ENCODE measurements around the gene AGL. TPM values are rescaled to one million over a fixed set of nuclear protein-coding genes. Genes with fewer than 3 reads are reported as not detected.
A peak's percentile ranks its signal among the peaks of the same experiment; 100 is the strongest.

AGL gene
- 19.2 and 19.3 TPM in 2 replicates for total RNA-seq (2021; fragmentation: NEBNext Ultra II Directional; extraction: Animal tissue kit (Norgen Biotek cat#: 25700))
- polyA plus RNA-seq (2011; rRNA removed) = 2.0 and 2.7 TPM in 2 replicates
- 3.7 TPM for polyA plus RNA-seq (2011; cell fraction: cytosol; rRNA removed)
- polyA plus RNA-seq (2011; cell fraction: nucleus; rRNA removed) = 2.7 TPM
- polyA plus RNA-seq (2012, experiment 1 of 2) = 5.4 to 11.7 TPM (median 7.6 TPM) in 4 replicates
- 0.64 TPM for polyA plus RNA-seq (2012, experiment 2 of 2)
- polyA plus RNA-seq (2013, experiment 1 of 2) = 9.2 TPM
- 8.2 TPM for polyA plus RNA-seq (2013, experiment 2 of 2)
- polyA minus RNA-seq (2011; rRNA and poly(A)+ RNA removed) = 14.0 and 20.2 TPM in 2 replicates
- polyA minus RNA-seq (2011; cell fraction: cytosol; rRNA and poly(A)+ RNA removed) = 10.0 TPM
- 16.3 TPM for polyA minus RNA-seq (2011; cell fraction: nucleus; rRNA and poly(A)+ RNA removed)
- long read RNA-seq, experiment 1, full-length matches to known transcripts = 1 of 23 reads
- long read RNA-seq, experiment 1, partial matches to known transcripts = 19 of 23 reads
- long read RNA-seq, experiment 1, other reads (novel, unspliced or antisense) = 3 of 23 reads
- long read RNA-seq, experiment 2, partial matches to known transcripts = 4 of 5 reads
- long read RNA-seq, experiment 2, other reads (novel, unspliced or antisense) = 1 of 5 reads

- H3K56ac ChIP-seq (replicated peaks; ENCODE audit: insufficient read length, low read depth, low read length) = peak within 1 kb of the TSS; percentile 79
- H3K4me1 ChIP-seq (replicated peaks in 1 of 4; ENCODE audit: control insufficient read depth in 3 of 4, insufficient read depth in 4 of 4, low read length in 3 of 4) = peaks cover 3 to 6% (median 4%) of the 10 kb centered on the region in 4 experiments; a peak in 6 of 7 replicates
- no peak for FAIRE-seq
- H3K79me2 ChIP-seq (ENCODE audit: control insufficient read depth in 1 of 2, insufficient read depth in 2 of 2, low read length in 2 of 2) = no peaks in the 10 kb centered on the region
- peak within 1 kb of the TSS; percentile 8 for H3K14ac ChIP-seq (ENCODE audit: insufficient read length)
- no peak within 1 kb of the TSS for H3K23ac ChIP-seq (ENCODE audit: insufficient read length)
- H2BK15ac ChIP-seq (ENCODE audit: low read length) = peak within 1 kb of the TSS; percentile 82
- peak within 1 kb of the TSS; percentile 97 for H3K18ac ChIP-seq (ENCODE audit: extremely low read depth, low read length)
- H3K27me3 ChIP-seq (replicated peaks in 1 of 4; ENCODE audit: control insufficient read depth in 3 of 4, extremely low read depth in 1 of 4, insufficient read depth in 3 of 4, low read length in 3 of 4) = no peaks in the 10 kb centered on the region
- H2BK120ac ChIP-seq (replicated peaks; ENCODE audit: low read depth, low read length) = peak within 1 kb of the TSS; percentile 87
- peak within 1 kb of the TSS; percentile 69 to 81 for H3K4me2 ChIP-seq (ENCODE audit: insufficient read depth in 1 of 2, low read depth in 2 of 2, low read length in 2 of 2)
- no peaks in the 10 kb centered on the region for H4K20me1 ChIP-seq (replicated peaks in 1 of 2; ENCODE audit: control insufficient read depth in 1 of 2, insufficient read depth in 2 of 2, low read length in 2 of 2)
- H3K4me3 ChIP-seq (ENCODE audit: extremely low read depth in 1 of 4, insufficient read depth in 2 of 4, low read depth in 3 of 4, low read length in 4 of 4) = peak within 1 kb of the TSS; percentile 75 to 94 (median 84)
- peak within 1 kb of the TSS; percentile 76 for H3K4ac ChIP-seq (replicated peaks; ENCODE audit: insufficient read length, low read depth, low read length)
- H2AFZ ChIP-seq (ENCODE audit: low read length) = peak within 1 kb of the TSS; percentile 93
- H4K5ac ChIP-seq (ENCODE audit: insufficient read length, low read depth, low read length) = peak within 1 kb of the TSS; percentile 88
- peak within 1 kb of the TSS; percentile 63 to 95 (median 80) for H3K9ac ChIP-seq (replicated peaks in 1 of 4; ENCODE audit: extremely low read depth in 1 of 4, low read depth in 3 of 4, low read length in 3 of 4)
- peak; percentile 64 to 94 for DNase-seq (ENCODE audit: low read depth in 1 of 2, low spot score in 2 of 2)
- peak within 1 kb of the TSS; percentile 94 for H4K91ac ChIP-seq (replicated peaks; ENCODE audit: insufficient read length, low read length)
- peak within 1 kb of the TSS; percentile 54 for H2BK5ac ChIP-seq (ENCODE audit: low read depth, low read length)
- peak within 1 kb of the TSS; percentile 6; the same call in 1 of the 2 replicates for H2BK20ac ChIP-seq (ENCODE audit: low read length)
- H3K9me3 ChIP-seq (ENCODE audit: insufficient read depth in 2 of 2, low read depth in 1 of 2, low read length in 1 of 2) = no peaks in the 10 kb centered on the region
- H3K36me3 ChIP-seq (ENCODE audit: control insufficient read depth in 2 of 4, insufficient read depth in 4 of 4, low read length in 3 of 4) = peaks cover 0 to 9% (median 0%) of the 10 kb centered on the region in 4 experiments; a peak in 1 of 8 replicates
- peak within 1 kb of the TSS; percentile 84; the same call in 1 of the 2 replicates for H3K27ac ChIP-seq (ENCODE audit: low read depth, low read length)
- CTCF ChIA-PET (ENCODE audit: partially characterized antibody) = interaction anchor here (0.6 to 1.0 kb wide), 3 partner anchors 18 to 757 kb away, joined by 3 read pairs; no protein-coding TSS in a partner anchor
- peaks cover 4% of the 10 kb centered on the region; the same call in 1 of the 2 replicates for H3K23me2 ChIP-seq (ENCODE audit: low read depth, low read length)
- POLR2A ChIA-PET (ENCODE audit: partially characterized antibody) = interaction anchor here (0.8 to 2.4 kb wide), 9 partner anchors 11 to 283 kb away, joined by 3 to 14 read pairs (median 4); partner anchors contain the start of genes SLC35A3 and TRMT13
- H3K79me1 ChIP-seq (ENCODE audit: low read depth, low read length) = no peaks in the 10 kb centered on the region
- whole genome bisulfite sequencing, 2 experiments (ENCODE audit: extremely low coverage in 1 of 2, insufficient coverage in 1 of 2, insufficient read length in 1 of 2, insufficient replicate concordance in 2 of 2, low coverage in 1 of 2, low lambda C conversion rate in 2 of 2, missing lambda C conversion rate in 1 of 2) = 2% methylated on average over 36 of the region's 65 CpGs; no CpG with 5 or more reads in 1 of the 2 experiments
- H4K8ac ChIP-seq (ENCODE audit: extremely low read depth, insufficient read depth, low read length) = peak within 1 kb of the TSS; percentile 92
- peak within 1 kb of the TSS; percentile 56 for H2AK5ac ChIP-seq (ENCODE audit: low read depth, low read length)
- peak within 1 kb of the TSS; percentile 69 for H2BK12ac ChIP-seq (ENCODE audit: low read depth, low read length)
- TF ChIP-seq HDAC2 (IDR thresholded peaks at IDR 0.05; ENCODE audit: borderline replicate concordance in 1 of 2, low read depth in 2 of 2, low read length in 2 of 2) = 0 out of 4 replicates have a peak, but pooled peaks of 1 of the 2 experiments have one; percentile 23
- peak; percentile 99 for TF ChIP-seq ASH2L (IDR thresholded peaks at IDR 0.05; ENCODE audit: low read length)
- TF ChIP-seq CHD2 (IDR thresholded peaks at IDR 0.05; ENCODE audit: low read length) = peak; percentile 94
- TF ChIP-seq SIN3A (conservative IDR thresholded peaks at IDR 0.05 in 1 of 2, IDR thresholded peaks at IDR 0.05 in 1 of 2; ENCODE audit: low read depth in 1 of 2, low read length in 2 of 2) = 0 out of 4 replicates have a peak, but pooled peaks of 1 of the 2 experiments have one; percentile 42
- peak; percentile 59; the same call in 1 of the 2 replicates for TF ChIP-seq TEAD4 (IDR thresholded peaks at IDR 0.05; ENCODE audit: low read depth, low read length)
- TF ChIP-seq ATF2 (IDR thresholded peaks at IDR 0.05; ENCODE audit: low read length) = no peak
These were observed at the start of gene AGL for GRCh38 chr1:99849744-99850458. Gene AGL (plus strand): TSS chr1:99850361. CDS start chr1:99851043, 682 bp downstream.
